HUES48 (cell line): ENCODE results near the gene ATP5PB.

Source experiments
- H3K27ac ChIP-seq: one replicate; pipeline ENCODE4 v1.7.0; 2013; ENCODE audit warnings: low read depth, low read length, inconsistent platforms
- H3K27me3 ChIP-seq: 2 replicates; pipeline ENCODE4 v1.6.1; 2013; ENCODE audit warnings: mild to moderate bottlenecking, low read length; ENCODE audit not compliant: control insufficient read depth, insufficient read depth
- H3K36me3 ChIP-seq: 2 replicates; pipeline ENCODE4 v1.6.1; 2013; ENCODE audit warnings: low read length; ENCODE audit not compliant: control insufficient read depth, insufficient read depth
- H3K4me1 ChIP-seq: 2 replicates; pipeline ENCODE4 v1.6.1; 2013; ENCODE audit warnings: mild to moderate bottlenecking, low read length; ENCODE audit not compliant: control insufficient read depth, insufficient read depth
- H3K4me3 ChIP-seq: 2 replicates; pipeline ENCODE4 v1.5.1; 2013; ENCODE audit warnings: mild to moderate bottlenecking, low read depth, low read length
- H3K9ac ChIP-seq: 2 replicates; pipeline ENCODE4 v1.6.1; 2013; ENCODE audit warnings: mild to moderate bottlenecking, low read depth, low read length, moderate library complexity
- H3K9me3 ChIP-seq: 2 replicates; pipeline ENCODE4 v1.6.1; 2013; ENCODE audit warnings: low read length; ENCODE audit not compliant: control insufficient read depth, insufficient read depth

ATP5PB gene

GRCh38 chr1:111491070-111491469 is 41.8 kb downstream of the ATP5PB start:
- Histone ChIP-seq H3K9me3 (no peaks in the 10 kb centered on the region), H3K4me1 (no peaks in the 10 kb centered on the region), H3K36me3 (no peaks in the 10 kb centered on the region), H3K4me3 (no peak overlapping the region), H3K9ac (no peak overlapping the region), H3K27me3 (no peaks in the 10 kb centered on the region), H3K27ac (no peak overlapping the region)

- Histone ChIP-seq H3K4me3 (no peak overlapping the region), H3K27ac (no peak overlapping the region), H3K9me3 (no peaks in the 10 kb centered on the region), H3K4me1 (no peaks in the 10 kb centered on the region), H3K36me3 (no peaks in the 10 kb centered on the region), H3K27me3 (no peaks in the 10 kb centered on the region), H3K9ac (no peak overlapping the region)
These were observed 47.1 kb downstream of the ATP5PB start for GRCh38 chr1:111496398-111496797.

GRCh38 chr1:111497592-111497991 is 48.3 kb downstream of the ATP5PB start:
- no peaks in the 10 kb centered on the region for H3K36me3 ChIP-seq
- H3K27me3 ChIP-seq: no peaks in the 10 kb centered on the region
- no peaks in the 10 kb centered on the region for H3K4me1 ChIP-seq
- H3K27ac ChIP-seq: no peak overlapping the region
- H3K4me3 ChIP-seq: no peak overlapping the region
- no peak overlapping the region for H3K9ac ChIP-seq
- no peaks in the 10 kb centered on the region for H3K9me3 ChIP-seq

GRCh38 chr1:111499026-111499785 is 49.9 kb downstream of the ATP5PB start:
- no peak overlapping the region for H3K4me3 ChIP-seq

GRCh38 chr1:111501645-111502044 is 52.4 kb downstream of the ATP5PB start:
- Histone ChIP-seq H3K36me3 (no peaks in the 10 kb centered on the region), H3K27ac (no peak overlapping the region), H3K27me3 (no peaks in the 10 kb centered on the region), H3K4me3 (no peak overlapping the region), H3K9ac (no peak overlapping the region), H3K9me3 (no peaks in the 10 kb centered on the region), H3K4me1 (no peaks in the 10 kb centered on the region)

More at GRCh38 chr1:111499026-111499785, 49.9 kb downstream of the ATP5PB start:
- Histone ChIP-seq H3K27ac (no peak overlapping the region), H3K27me3 (no peaks in the 10 kb centered on the region), H3K9me3 (no peaks in the 10 kb centered on the region), H3K9ac (no peak overlapping the region), H3K4me1 (no peaks in the 10 kb centered on the region), H3K36me3 (no peaks in the 10 kb centered on the region)

GRCh38 chr1:111503585-111504060 is 54.4 kb downstream of the ATP5PB start, which contains the start of the genes ADORA3 and TMIGD3:
TSS of gene ADORA3 (minus strand) at chr1:111503633. CDS start at chr1:111503354, 279 bp downstream.
TSS of gene TMIGD3 (minus strand) at chr1:111503633. CDS start at chr1:111503354, 279 bp downstream.
- Histone ChIP-seq H3K27me3 (no peaks in the 10 kb centered on the region), H3K36me3 (no peaks in the 10 kb centered on the region), H3K9me3 (no peaks in the 10 kb centered on the region), H3K27ac (no peak within 1 kb of the TSS), H3K9ac (no peak within 1 kb of the TSS), H3K4me3 (no peak within 1 kb of the TSS), H3K4me1 (peaks cover 12% of the 10 kb centered on the region)

- Histone ChIP-seq H3K4me3 (no peak overlapping the region), H3K27me3 (no peaks in the 10 kb centered on the region), H3K9me3 (no peaks in the 10 kb centered on the region), H3K36me3 (no peaks in the 10 kb centered on the region), H3K9ac (no peak overlapping the region), H3K27ac (no peak overlapping the region), H3K4me1 (peaks cover 12% of the 10 kb centered on the region)
These were observed 54.8 kb downstream of the ATP5PB start for GRCh38 chr1:111504097-111504496.

GRCh38 chr1:111505641-111506119 is 56.4 kb downstream of the ATP5PB start:
- Histone ChIP-seq H3K9ac (no peak overlapping the region), H3K9me3 (no peaks in the 10 kb centered on the region), H3K4me3 (no peak overlapping the region), H3K27ac (no peak overlapping the region), H3K36me3 (no peaks in the 10 kb centered on the region), H3K27me3 (no peaks in the 10 kb centered on the region), H3K4me1 (peaks cover 12% of the 10 kb centered on the region)

- no peak overlapping the region for H3K9ac ChIP-seq
- no peak overlapping the region for H3K27ac ChIP-seq
- H3K9me3 ChIP-seq: no peaks in the 10 kb centered on the region
- no peak overlapping the region for H3K4me3 ChIP-seq
- H3K27me3 ChIP-seq: no peaks in the 10 kb centered on the region
- no peaks in the 10 kb centered on the region for H3K36me3 ChIP-seq
- peaks cover 12% of the 10 kb centered on the region for H3K4me1 ChIP-seq
These were observed 57.3 kb downstream of the ATP5PB start for GRCh38 chr1:111506561-111506960.

- H3K27ac ChIP-seq: peak overlapping the region; percentile 85
- H3K27me3 ChIP-seq: no peaks in the 10 kb centered on the region
- H3K4me3 ChIP-seq: peak overlapping the region; percentile 49
- H3K36me3 ChIP-seq: no peaks in the 10 kb centered on the region
- H3K9me3 ChIP-seq: no peaks in the 10 kb centered on the region
- H3K4me1 ChIP-seq: peaks cover 12% of the 10 kb centered on the region
- H3K9ac ChIP-seq: peak overlapping the region; percentile 41; the same call in 1 of the 2 replicates
These were observed 58.3 kb downstream of the ATP5PB start for GRCh38 chr1:111507411-111508201.

- H3K27ac ChIP-seq: no peak overlapping the region
- no peak overlapping the region for H3K4me3 ChIP-seq
- no peaks in the 10 kb centered on the region for H3K9me3 ChIP-seq
- H3K27me3 ChIP-seq: no peaks in the 10 kb centered on the region
- H3K9ac ChIP-seq: no peak overlapping the region
- H3K36me3 ChIP-seq: no peaks in the 10 kb centered on the region
- H3K4me1 ChIP-seq: peaks cover 12% of the 10 kb centered on the region
These were observed 60.7 kb downstream of the ATP5PB start for GRCh38 chr1:111509997-111510375.
